ENCODE measurements around the gene ALPG. TPM values are rescaled to one million over a fixed set of nuclear protein-coding genes. Genes with fewer than 3 reads are reported as not detected.

Gene ALPG
- total and polyA plus RNA-seq, 10 of the 15 experiments (the other 5 are each of a cell fraction or from before 2014, with no cell fraction given): not detected

DNA sequence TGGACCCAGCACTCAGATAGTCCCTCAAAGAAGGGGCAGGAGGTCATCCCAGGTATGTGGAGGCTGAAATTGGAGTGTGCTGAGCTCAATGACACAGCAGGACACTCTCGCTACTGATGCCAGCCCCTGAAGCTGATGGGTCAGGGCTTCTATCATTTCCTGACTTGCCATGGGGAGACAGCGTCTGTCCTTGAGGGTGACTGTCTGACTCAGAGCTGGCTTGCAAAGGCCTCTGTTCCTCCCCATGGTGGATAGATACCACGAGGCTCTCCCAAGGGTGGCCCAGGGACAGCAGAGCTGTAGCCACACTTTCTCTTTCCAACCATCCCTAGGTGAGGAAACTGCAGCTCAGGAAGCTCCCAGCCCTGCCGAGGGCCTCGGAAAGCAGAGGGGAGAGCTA lies 10.8 kb downstream of the ALPG start (continued):
- TF ChIP-seq, protein P1, sequence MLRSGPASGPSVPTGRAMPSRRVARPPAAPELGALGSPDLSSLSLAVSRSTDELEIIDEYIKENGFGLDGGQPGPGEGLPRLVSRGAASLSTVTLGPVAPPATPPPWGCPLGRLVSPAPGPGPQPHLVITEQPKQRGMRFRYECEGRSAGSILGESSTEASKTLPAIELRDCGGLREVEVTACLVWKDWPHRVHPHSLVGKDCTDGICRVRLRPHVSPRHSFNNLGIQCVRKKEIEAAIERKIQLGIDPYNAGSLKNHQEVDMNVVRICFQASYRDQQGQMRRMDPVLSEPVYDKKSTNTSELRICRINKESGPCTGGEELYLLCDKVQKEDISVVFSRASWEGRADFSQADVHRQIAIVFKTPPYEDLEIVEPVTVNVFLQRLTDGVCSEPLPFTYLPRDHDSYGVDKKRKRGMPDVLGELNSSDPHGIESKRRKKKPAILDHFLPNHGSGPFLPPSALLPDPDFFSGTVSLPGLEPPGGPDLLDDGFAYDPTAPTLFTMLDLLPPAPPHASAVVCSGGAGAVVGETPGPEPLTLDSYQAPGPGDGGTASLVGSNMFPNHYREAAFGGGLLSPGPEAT (IDR thresholded peaks at IDR 0.05; ENCODE audit: low read depth): no peak
- TF ChIP-seq DPF2 (IDR thresholded peaks at IDR 0.05) (no peak), BACH1 (IDR thresholded peaks at IDR 0.05; ENCODE audit: borderline replicate concordance) (no peak)

DNA sequence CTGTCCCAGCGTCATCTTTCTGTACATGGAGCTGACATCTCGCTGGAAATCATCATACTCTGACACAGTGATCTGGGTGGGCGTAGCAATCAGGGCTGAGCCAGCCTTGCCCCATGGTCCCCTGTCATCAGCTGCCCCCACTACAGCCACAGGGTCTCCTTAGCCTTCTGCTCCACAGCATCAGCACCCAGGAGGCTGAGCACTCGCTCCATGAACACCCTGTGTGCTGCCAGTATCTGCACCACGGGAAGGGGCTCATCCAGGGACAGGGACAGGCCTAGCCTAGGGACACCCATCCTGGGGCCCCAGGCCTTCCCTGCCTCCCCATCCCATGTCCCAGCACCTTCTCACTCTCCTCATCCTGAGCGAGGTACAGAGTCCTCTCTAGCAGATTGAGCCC lies 11.4 kb downstream of the ALPG start:
- RAD21 ChIA-PET (ENCODE audit: unreplicated experiment): no interaction called here
- 31% methylated on average over 6 of the region's 6 CpGs for WGBS (ENCODE audit: insufficient coverage, insufficient replicate concordance, low lambda C conversion rate, missing lambda C conversion rate)
- Histone ChIP-seq H4K20me1 (ENCODE audit: control insufficient read depth, insufficient read depth) (no peaks in the 10 kb centered on the region), H3K36me3 (ENCODE audit: control insufficient read depth in 2 of 2, insufficient read depth in 2 of 2, low read length in 1 of 2) (no peaks in the 10 kb centered on the region), H3K79me2 (ENCODE audit: control insufficient read depth, insufficient read depth, low read length) (no peaks in the 10 kb centered on the region), H3K4me3 (no peak overlapping the region), H2AFZ (ENCODE audit: control insufficient read depth, low read depth, low read length) (no peak overlapping the region), H3K27ac (ENCODE audit: control insufficient read depth, insufficient read depth) (no peak overlapping the region), H3K4me1 (ENCODE audit: control insufficient read depth, insufficient read depth, low read length) (0 out of 2 replicates have a peak, but pooled peaks cover under 1% of the 10 kb centered on the region), H3K27me3 (replicated peaks in 1 of 2; ENCODE audit: control insufficient read depth in 2 of 2, insufficient read depth in 2 of 2, low read length in 1 of 2) (peaks cover 8 to 11% of the 10 kb centered on the region in 2 experiments; a peak in 3 of 4 replicates), H3K9ac (ENCODE audit: control insufficient read depth, insufficient read depth, low read length) (no peak overlapping the region), H3K4me2 (ENCODE audit: control insufficient read depth, insufficient read depth) (no peak overlapping the region), H3K9me3 (replicated peaks; ENCODE audit: control insufficient read depth, insufficient read depth, low read length) (no peaks in the 10 kb centered on the region; the same call in 2 of the 3 replicates)
- TF ChIP-seq SRF (IDR thresholded peaks at IDR 0.05; ENCODE audit: low read depth in 2 of 2, low read length in 2 of 2) (no peak), PML (IDR thresholded peaks at IDR 0.05; ENCODE audit: low read length) (no peak), NR2C2 (IDR thresholded peaks at IDR 0.05; ENCODE audit: borderline replicate concordance, control insufficient read depth, insufficient read length, low read depth) (no peak), KDM1A (IDR thresholded peaks at IDR 0.05; ENCODE audit: borderline replicate concordance) (no peak), ZNF622 (IDR thresholded peaks at IDR 0.05) (no peak), IKZF1 (conservative IDR thresholded peaks at IDR 0.05) (no peak), MEF2A (IDR thresholded peaks at IDR 0.05; ENCODE audit: insufficient read depth, low read depth, low read length) (no peak), FOXK2 (IDR thresholded peaks at IDR 0.05) (no peak), ZNF207 (IDR thresholded peaks at IDR 0.05; ENCODE audit: borderline replicate concordance) (no peak), NBN (IDR thresholded peaks at IDR 0.05) (no peak), ZNF24 (IDR thresholded peaks at IDR 0.05) (no peak), POU2F2 (IDR thresholded peaks at IDR 0.05; ENCODE audit: borderline replicate concordance, low read depth, low read length) (no peak), CHD1 (IDR thresholded peaks at IDR 0.05; ENCODE audit: low read depth, low read length) (no peak), MXI1 (IDR thresholded peaks at IDR 0.05; ENCODE audit: low read depth, low read length) (no peak)
- TF ChIP-seq, protein P2, sequence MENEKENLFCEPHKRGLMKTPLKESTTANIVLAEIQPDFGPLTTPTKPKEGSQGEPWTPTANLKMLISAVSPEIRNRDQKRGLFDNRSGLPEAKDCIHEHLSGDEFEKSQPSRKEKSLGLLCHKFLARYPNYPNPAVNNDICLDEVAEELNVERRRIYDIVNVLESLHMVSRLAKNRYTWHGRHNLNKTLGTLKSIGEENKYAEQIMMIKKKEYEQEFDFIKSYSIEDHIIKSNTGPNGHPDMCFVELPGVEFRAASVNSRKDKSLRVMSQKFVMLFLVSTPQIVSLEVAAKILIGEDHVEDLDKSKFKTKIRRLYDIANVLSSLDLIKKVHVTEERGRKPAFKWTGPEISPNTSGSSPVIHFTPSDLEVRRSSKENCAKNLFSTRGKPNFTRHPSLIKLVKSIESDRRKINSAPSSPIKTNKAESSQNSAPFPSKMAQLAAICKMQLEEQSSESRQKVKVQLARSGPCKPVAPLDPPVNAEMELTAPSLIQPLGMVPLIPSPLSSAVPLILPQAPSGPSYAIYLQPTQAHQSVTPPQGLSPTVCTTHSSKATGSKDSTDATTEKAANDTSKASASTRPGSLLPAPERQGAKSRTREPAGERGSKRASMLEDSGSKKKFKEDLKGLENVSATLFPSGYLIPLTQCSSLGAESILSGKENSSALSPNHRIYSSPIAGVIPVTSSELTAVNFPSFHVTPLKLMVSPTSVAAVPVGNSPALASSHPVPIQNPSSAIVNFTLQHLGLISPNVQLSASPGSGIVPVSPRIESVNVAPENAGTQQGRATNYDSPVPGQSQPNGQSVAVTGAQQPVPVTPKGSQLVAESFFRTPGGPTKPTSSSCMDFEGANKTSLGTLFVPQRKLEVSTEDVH (IDR thresholded peaks at IDR 0.05; ENCODE audit: low read depth, partially characterized antibody): no peak
- TF ChIP-seq, protein P3, sequence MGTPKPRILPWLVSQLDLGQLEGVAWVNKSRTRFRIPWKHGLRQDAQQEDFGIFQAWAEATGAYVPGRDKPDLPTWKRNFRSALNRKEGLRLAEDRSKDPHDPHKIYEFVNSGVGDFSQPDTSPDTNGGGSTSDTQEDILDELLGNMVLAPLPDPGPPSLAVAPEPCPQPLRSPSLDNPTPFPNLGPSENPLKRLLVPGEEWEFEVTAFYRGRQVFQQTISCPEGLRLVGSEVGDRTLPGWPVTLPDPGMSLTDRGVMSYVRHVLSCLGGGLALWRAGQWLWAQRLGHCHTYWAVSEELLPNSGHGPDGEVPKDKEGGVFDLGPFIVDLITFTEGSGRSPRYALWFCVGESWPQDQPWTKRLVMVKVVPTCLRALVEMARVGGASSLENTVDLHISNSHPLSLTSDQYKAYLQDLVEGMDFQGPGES (IDR thresholded peaks at IDR 0.05): no peak
- in situ Hi-C loops (cut with MboI): no loop called here
- POLR2A ChIA-PET: no interaction called here
- ATAC-seq (no peak), FAIRE-seq (no peak), DNase-seq (ENCODE audit: low read depth, low spot score) (no peak)
- BruUV-seq (replicated peaks): no TSS peak
- CTCF ChIA-PET: interaction anchor here (0.8 kb wide), 1 partner anchor 21 kb away, joined by 3 read pairs; no protein-coding TSS in a partner anchor
- intact Hi-C loops (cut with micrococcal nuclease; ENCODE audit: unreplicated experiment): no loop called here
- SMC1A ChIA-PET (ENCODE audit: uncharacterized antibody, unreplicated experiment): no interaction called here

Data from GM12878 (cell line).